Heart left ventricle (tissue), 13 donors: Measurements from ENCODE around the gene CEP192.

ENCODE experiments used
- CTCF ChIP-seq, 12 donors: fragments of 200-600 bp; sonication (generic) in 4 of 12; IDR thresholded peaks; one replicate each; pipeline versions ENCODE4 v1.5.0 to v1.8.0; 2018 to 2022; ENCODE audit warnings: antibody characterized with exemption in 12 of 12, mild to moderate bottlenecking in 5 of 12
- POLR2A ChIP-seq, 2 donors: fragments of 450-650 bp; IDR thresholded peaks; one replicate each; pipeline ENCODE4 v1.6.1; 2017; ENCODE audit warnings: antibody characterized with exemption in 2 of 2, mild to moderate bottlenecking in 2 of 2, moderate library complexity in 2 of 2
- donor health status: ischemic (EF 13 %, LVEDD 7.1; RV severe dilation, severe dysfunction).
- donor health status: DM: no; HTN: yes; CAD: no.
- donor health status: DM: no; HTN: no; CAD: no.
- donor health status: ischemic (EF 25% LVEDD 6.9; RV normal size, moderate dysfunction).
- donor health status: ischemic (EF 25% LVEDD 5.7; RV mildly dilated, moderate dysfunction).
- donor health status: ischemic (EF 35%, LVEDD 5.7; RV mildly dilated, moderate dysfunction).
- donor health status: nonischemic (EF 11% LVEDD 7.7; RV severe dilation, severe dysfunction).
- donor health status: DM: yes; HTN: yes; CAD: no.
- donor health status: PGD.
- donor health status: ischemic (EF 29% LVEDD 5.4; RV normal size, mild dysfunction).
- donor health status: nonischemic (EF 23%, LVEDD 6.1; RV moderate dilation, normal function).

GRCh38 chr18:13007248-13007560, 16.0 kb downstream of the CEP192 start:
- TF ChIP-seq CTCF (IDR thresholded peaks at IDR 0.05) (no peak), POLR2A (IDR thresholded peaks at IDR 0.05) (no peak)
